Stimulated activated CD4-positive, alpha-beta T cell treated with anti-CD3 and anti-CD28 coated beads, Interleukin-15, amount 100 ng/mL, for 24 hours (primary cell): Measurements from ENCODE around the gene DR1.

Source experiments
- DNase-seq: peaks from one replicate; pipeline ENCODE4 v3.0.0-alpha.2; 2020

Gene DR1

DNA sequence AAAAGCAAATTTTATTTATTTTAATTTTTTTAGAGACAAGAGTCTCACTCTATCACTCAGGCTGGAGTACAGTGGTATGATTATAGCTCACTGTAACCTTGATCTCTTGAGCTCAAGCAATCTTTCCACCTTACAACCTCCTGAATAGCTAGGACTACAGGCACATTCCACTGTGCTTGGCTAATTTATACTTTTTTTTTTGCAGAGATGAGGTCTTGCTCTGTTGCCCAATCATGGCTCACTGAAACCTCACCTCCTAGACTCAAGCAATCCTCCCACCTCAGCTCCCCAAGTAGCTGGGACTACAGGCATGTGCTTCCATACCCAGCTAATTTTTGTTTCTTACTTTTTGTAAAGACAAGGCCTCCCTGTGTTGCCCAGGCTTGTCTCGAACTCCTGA is 49.5 kb downstream of the DR1 start:
- DNase-seq, result no peak

DNA sequence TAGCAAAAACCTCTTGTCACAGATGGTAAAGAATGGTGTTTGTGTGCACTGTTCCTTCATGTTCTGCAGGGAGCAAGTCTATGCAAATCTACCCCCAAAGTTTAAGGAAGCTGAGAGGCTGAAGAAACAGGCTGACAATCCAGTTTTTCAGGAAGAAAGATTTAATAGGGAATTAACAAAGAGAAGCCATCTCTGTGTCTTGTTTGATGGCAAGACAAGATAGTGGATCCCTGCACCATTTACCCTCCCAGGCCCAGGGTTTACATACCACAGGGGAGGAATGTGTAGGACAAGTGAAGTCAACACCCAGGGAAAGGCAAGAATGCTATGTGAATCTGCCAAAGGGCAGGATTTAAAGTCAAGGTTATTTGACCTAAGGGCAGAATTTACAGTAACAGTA is 54.1 kb downstream of the DR1 start:
- no peak for DNase-seq

DNA sequence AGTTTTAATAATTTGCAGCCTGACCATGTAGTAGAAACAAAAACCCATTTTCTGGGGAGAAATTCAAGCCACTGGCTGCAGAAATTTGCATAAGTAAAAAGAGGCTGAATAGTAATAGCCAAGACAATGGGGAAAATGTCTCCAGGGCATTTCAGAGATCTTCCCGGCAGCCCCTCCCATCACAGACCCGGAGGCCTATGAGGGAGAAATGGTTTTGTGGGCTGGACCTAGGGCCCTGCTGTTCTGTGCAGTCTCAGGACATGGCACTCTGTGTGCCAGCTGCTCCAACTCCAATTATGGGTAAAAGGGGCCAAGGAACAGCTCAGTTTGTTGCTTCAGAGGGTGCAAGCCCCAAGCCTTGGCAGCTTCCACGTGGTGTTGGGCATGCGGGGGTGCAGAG is 62.5 kb downstream of the DR1 start:
- DNase-seq, result no peak

DNA sequence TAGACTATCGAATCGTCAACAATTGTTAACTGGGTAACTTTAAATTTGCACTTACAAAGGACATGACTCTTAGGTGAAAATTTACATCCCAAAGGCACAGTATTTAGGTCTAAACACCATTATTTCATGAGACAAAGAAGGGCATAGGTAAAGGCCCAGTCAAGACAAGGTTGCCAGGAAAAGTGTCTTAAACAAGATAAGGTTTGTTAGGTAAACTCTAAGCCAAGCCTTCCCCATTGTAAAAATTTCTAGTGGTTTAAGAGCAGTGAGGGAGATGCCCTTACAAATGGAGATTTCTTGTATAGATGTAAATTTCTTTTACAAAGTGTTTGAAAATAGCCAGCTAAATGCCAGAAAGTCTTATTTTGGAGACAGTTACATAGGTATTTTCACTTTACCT is 65.3 kb downstream of the DR1 start:
- no peak for DNase-seq

DNA sequence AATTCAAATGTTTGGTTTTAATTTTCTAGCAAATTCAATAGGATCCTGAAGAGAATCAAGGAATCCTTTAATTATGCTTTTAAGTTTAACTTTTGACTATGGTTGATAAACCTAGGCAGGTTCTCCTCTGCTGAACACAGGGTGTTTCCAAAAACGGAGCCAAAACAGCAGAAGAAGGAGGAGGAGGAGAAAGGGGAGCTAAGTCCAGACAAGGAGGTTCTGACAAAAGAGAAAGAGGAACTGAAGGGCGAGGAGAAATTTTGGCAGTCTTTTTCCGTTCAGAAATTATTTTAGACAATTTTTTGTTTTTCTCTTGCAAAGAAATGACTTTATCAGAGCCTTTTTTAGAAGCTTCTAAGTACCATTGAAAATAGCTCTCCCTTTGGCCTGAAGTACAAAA is 69.0 kb downstream of the DR1 start:
- DNase-seq, result no peak

DNA sequence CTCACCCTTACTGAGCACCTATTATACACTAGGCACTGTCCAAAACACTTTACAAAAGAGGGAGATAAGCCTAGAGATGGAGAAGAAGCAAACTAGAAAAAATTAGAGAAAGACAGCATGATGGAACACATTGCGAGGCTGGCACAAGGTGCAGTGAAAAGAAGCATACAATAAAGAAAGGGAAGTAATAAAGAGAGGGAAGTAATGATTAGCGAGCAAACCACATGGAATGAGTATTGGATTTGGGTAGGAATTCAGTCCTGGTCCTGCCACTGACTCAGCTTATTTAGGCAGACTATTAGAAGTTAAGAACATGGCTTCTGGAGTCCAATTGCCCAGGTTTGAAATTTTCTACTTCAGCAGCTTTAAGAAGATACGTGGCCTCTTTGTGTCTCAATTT is 69.6 kb downstream of the DR1 start:
- no peak for DNase-seq

DNA sequence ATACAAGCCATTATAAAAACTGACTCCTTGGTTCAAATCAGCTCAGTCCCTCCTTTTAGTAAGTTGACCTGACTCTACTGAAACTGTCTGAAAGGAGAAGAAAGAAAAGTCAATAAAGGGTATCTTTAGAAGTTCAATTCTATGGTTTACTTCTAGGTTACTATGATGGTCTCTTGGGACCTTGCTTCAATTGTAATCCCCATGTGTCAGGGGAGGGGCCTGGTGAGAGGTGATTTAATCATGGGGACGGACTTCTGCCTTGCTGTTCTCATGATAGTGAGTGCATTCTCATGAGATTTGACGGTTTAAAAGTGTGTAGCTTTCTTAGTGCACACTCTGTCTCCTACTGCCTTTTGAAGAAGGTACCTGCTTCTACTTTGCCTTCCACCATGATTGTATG is 70.5 kb downstream of the DR1 start:
- DNase-seq, result no peak
